GM23338 (cell line): Measurements from ENCODE around the gene CENPH. TPM values are rescaled to one million over a fixed set of nuclear protein-coding genes. Genes with fewer than 3 reads are reported as not detected.

Experiments
- ATAC-seq: fragments of 200-7000 bp; cut with Tn5 transposase; 3 replicates; pipeline ENCODE4 v1.9.1; 2020
- DNase-seq: peaks from one replicate; pipeline ENCODE4 v3.0.0-alpha.2; 2015; ENCODE audit warnings: low spot score
- H2AFZ ChIP-seq: fragments of 200-600 bp; sonication (generic); 2 replicates; pipeline ENCODE4 v1.8.0; 2016; ENCODE audit warnings: antibody characterized with exemption, mild to moderate bottlenecking, moderate library complexity
- H3F3A ChIP-seq: fragments of 200-600 bp; sonication (generic); replicated peaks from 2 replicates; pipeline ENCODE4 v1.8.0; 2017; ENCODE audit warnings: antibody characterized with exemption, mixed run types, low read depth
- H3K27ac ChIP-seq: fragments of 200-600 bp; sonication (generic); 2 replicates; pipeline ENCODE4 v1.6.1; 2016; ENCODE audit warnings: low read depth
- H3K27me3 ChIP-seq: fragments of 200-600 bp; sonication (generic); 2 replicates; pipeline ENCODE4 v1.8.0; 2016; ENCODE audit warnings: mild to moderate bottlenecking, mixed run types, moderate library complexity; ENCODE audit not compliant: insufficient read depth
- H3K36me3 ChIP-seq: fragments of 200-600 bp; sonication (generic); 2 replicates; pipeline ENCODE4 v1.8.0; 2016; ENCODE audit warnings: mild to moderate bottlenecking; ENCODE audit not compliant: insufficient read depth
- H3K4me1 ChIP-seq: fragments of 200-600 bp; sonication (generic); 2 replicates; pipeline ENCODE4 v1.8.0; 2016; ENCODE audit warnings: mild to moderate bottlenecking, moderate library complexity; ENCODE audit not compliant: insufficient read depth
- H3K4me2 ChIP-seq: fragments of 200-600 bp; sonication (generic); 2 replicates; pipeline ENCODE4 v1.7.1; 2017; ENCODE audit warnings: mixed run types
- H3K4me3 ChIP-seq: fragments of 200-600 bp; sonication (generic); 2 replicates; pipeline ENCODE4 v1.6.1; 2016; ENCODE audit warnings: mixed run types
- H3K79me2 ChIP-seq: fragments of 200-600 bp; sonication (generic); replicated peaks from 2 replicates; pipeline ENCODE4 v1.8.0; 2017; ENCODE audit warnings: mild to moderate bottlenecking; ENCODE audit not compliant: insufficient read depth
- H3K9me2 ChIP-seq: fragments of 200-600 bp; sonication (generic); 2 replicates; pipeline ENCODE4 v1.8.0; 2017; ENCODE audit not compliant: insufficient read depth
- H4K20me1 ChIP-seq: fragments of 200-600 bp; sonication (generic); replicated peaks from 2 replicates; pipeline ENCODE4 v1.8.0; 2017; ENCODE audit warnings: mild to moderate bottlenecking; ENCODE audit not compliant: insufficient read depth
- H3K27ac Mint-ChIP-seq: 2 replicates; pipeline ENCODE4 v1.8.0; 2020; ENCODE audit warnings: inconsistent platforms, mild to moderate bottlenecking, moderate library complexity, mixed read lengths
- H3K27me3 Mint-ChIP-seq: 3 replicates; pipeline ENCODE4 v1.8.0; 2022; ENCODE audit warnings: low read depth, mild to moderate bottlenecking, moderate library complexity, mixed read lengths, inconsistent platforms; ENCODE audit not compliant: insufficient read depth, poor library complexity
- H3K36me3 Mint-ChIP-seq: 3 replicates; pipeline ENCODE4 v1.8.0; 2021; ENCODE audit warnings: low read depth, mild to moderate bottlenecking, inconsistent platforms, moderate library complexity, mixed read lengths
- H3K4me1 Mint-ChIP-seq: 3 replicates; pipeline ENCODE4 v1.8.0; 2020; ENCODE audit warnings: mild to moderate bottlenecking, inconsistent platforms, mixed read lengths
- H3K4me3 Mint-ChIP-seq: 3 replicates; pipeline ENCODE4 v1.8.0; 2021; ENCODE audit warnings: moderate library complexity, mild to moderate bottlenecking, inconsistent platforms, mixed read lengths
- H3K9me3 Mint-ChIP-seq: 3 replicates; pipeline ENCODE4 v1.8.0; 2020; ENCODE audit warnings: moderate library complexity, mild to moderate bottlenecking, inconsistent platforms, mixed read lengths
- CREB1 ChIP-seq: fragments of 250-450 bp; sonication (Bioruptor Pico); IDR thresholded peaks from 2 replicates; pipeline ENCODE4 v1.5.0; 2020; ENCODE audit warnings: low read depth, mild to moderate bottlenecking, moderate library complexity
- EZH2 ChIP-seq: fragments of 200-600 bp; sonication (generic); IDR thresholded peaks from one replicate; pipeline ENCODE4 v1.8.0; 2017; ENCODE audit warnings: antibody characterized with exemption, mild to moderate bottlenecking, low read depth; ENCODE audit not compliant: unreplicated experiment
- NANOG ChIP-seq: IDR thresholded peaks from 2 replicates; pipeline ENCODE4 v1.6.1; 2016; ENCODE audit warnings: antibody characterized with exemption, borderline replicate concordance
- POLR2AphosphoS5 ChIP-seq: IDR thresholded peaks from 2 replicates; pipeline ENCODE4 v1.6.1; 2016; ENCODE audit warnings: antibody characterized with exemption, low read depth
- ZNF114 ChIP-seq: fragments of 250-450 bp; sonication (Bioruptor Pico); IDR thresholded peaks from 2 replicates; pipeline ENCODE4 v1.5.0; 2020; ENCODE audit warnings: mild to moderate bottlenecking, moderate library complexity
- polyA plus RNA-seq: library from polyadenylated mRNA; unstranded; fragments of >200 nt; fragmentation: Nextera tagmentation; extraction: Ambion mirVana; gene quantifications from 2 replicates; pipeline ENCODE4 v1.2.1, GENCODE V29; 2016
- total RNA-seq: library from RNA; depleted of rRNA; stranded (reverse); fragments of >200 nt; shearing (Covaris generic); gene quantifications from 2 replicates; pipeline ENCODE4 v1.2.3, GENCODE V29; 2014
- TF ChIP-seq, protein P1 (sequence below): IDR thresholded peaks from 2 replicates; pipeline ENCODE4 v1.6.1; 2016; ENCODE audit warnings: antibody characterized with exemption
- TF ChIP-seq, protein P2 (sequence below): fragments of 250-450 bp; sonication (Bioruptor Pico); IDR thresholded peaks from 2 replicates; pipeline ENCODE4 v1.5.0; 2020; ENCODE audit warnings: mild to moderate bottlenecking, moderate library complexity

The CENPH gene
- total and polyA plus RNA-seq, 2 experiments from 2014 or later, result 99.4 to 107 TPM

DNA sequence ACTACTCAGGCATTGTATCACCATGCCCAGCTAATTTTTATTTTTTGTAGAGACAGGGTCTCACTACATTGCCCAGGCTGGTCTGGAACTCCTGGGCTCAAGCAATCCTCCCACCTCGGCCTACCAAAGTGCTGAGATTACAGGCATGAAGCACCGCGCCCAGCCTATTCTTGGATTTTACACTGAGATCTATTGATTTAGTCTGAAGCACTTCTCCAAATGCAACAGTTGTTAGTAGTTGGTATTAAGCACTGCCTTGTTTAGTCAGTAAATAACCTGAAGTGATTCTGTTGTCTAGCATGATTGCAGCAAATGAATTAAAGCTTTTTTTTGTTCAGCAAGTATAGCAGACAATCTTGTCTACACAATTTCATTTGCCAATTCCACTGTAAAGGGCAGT is 31.3 kb upstream of the CENPH start:
- Histone ChIP-seq H3K36me3 (no peaks in the 10 kb centered on the region), H2AFZ (no peak overlapping the region), H3K27me3 (no peaks in the 10 kb centered on the region), H3K9me2 (no peaks in the 10 kb centered on the region), H3K4me3 (no peak overlapping the region), H3K4me2 (no peak overlapping the region), H3K27ac (no peak overlapping the region), H3K79me2 (no peaks in the 10 kb centered on the region), H3K4me1 (no peaks in the 10 kb centered on the region), H3F3A (no peaks in the 10 kb centered on the region), H4K20me1 (no peaks in the 10 kb centered on the region)
- H3K27me3 Mint-ChIP-seq, result no peaks in the 10 kb centered on the region
- no peak for DNase-seq
- no peak overlapping the region for H3K27ac Mint-ChIP-seq
- H3K9me3 Mint-ChIP-seq, result no peaks in the 10 kb centered on the region; the same call in 2 of the 3 replicates
- H3K4me3 Mint-ChIP-seq, result no peak overlapping the region
- H3K4me1 Mint-ChIP-seq, result no peaks in the 10 kb centered on the region
- TF ChIP-seq POLR2AphosphoS5, result no peak
- no peak for ATAC-seq
- H3K36me3 Mint-ChIP-seq, result no peaks in the 10 kb centered on the region

- peaks cover under 1% of the 10 kb centered on the region; the same call in 1 of the 2 replicates for H3K4me1 ChIP-seq
- no peaks in the 10 kb centered on the region for H4K20me1 ChIP-seq
- Mint-ChIP-seq H3K4me1 (peaks cover under 1% of the 10 kb centered on the region; the same call in 2 of the 3 replicates), H3K27me3 (peaks cover 2% of the 10 kb centered on the region), H3K4me3 (no peak overlapping the region), H3K27ac (no peak overlapping the region), H3K9me3 (no peaks in the 10 kb centered on the region), H3K36me3 (no peaks in the 10 kb centered on the region; the same call in 2 of the 3 replicates)
- peak; percentile 14 for DNase-seq
- 0 out of 2 replicates have a peak overlapping the region, but pooled peaks have one; percentile 23 for H2AFZ ChIP-seq
- H3K9me2 ChIP-seq, result no peaks in the 10 kb centered on the region
- H3K27ac ChIP-seq, result no peak overlapping the region
- H3K4me3 ChIP-seq, result no peak overlapping the region
- 0 out of 2 replicates have a peak, but pooled peaks cover 4% of the 10 kb centered on the region for H3F3A ChIP-seq
- no peaks in the 10 kb centered on the region for H3K79me2 ChIP-seq
- H3K27me3 ChIP-seq, result no peaks in the 10 kb centered on the region
- H3K36me3 ChIP-seq, result no peaks in the 10 kb centered on the region
- TF ChIP-seq NANOG (no peak), CREB1 (CRISPR knock-in tag) (no peak)
- no peak overlapping the region for H3K4me2 ChIP-seq
- 0 out of 3 replicates have a peak, but pooled peaks have one; percentile 30 for ATAC-seq
Measured at GRCh38 chr5:69160651-69161050, 28.7 kb upstream of the CENPH start.

- Histone ChIP-seq H3K9me2 (no peaks in the 10 kb centered on the region), H3K4me1 (peaks cover 23% of the 10 kb centered on the region), H2AFZ (peak within 1 kb of the TSS; percentile 95), H3K79me2 (peaks cover 48% of the 10 kb centered on the region), H3K4me2 (peak within 1 kb of the TSS; percentile 94), H3K4me3 (peak within 1 kb of the TSS; percentile 96), H4K20me1 (peaks cover 18% of the 10 kb centered on the region), H3K36me3 (peaks cover 42% of the 10 kb centered on the region), H3F3A (peaks cover 42% of the 10 kb centered on the region), H3K27ac (peak within 1 kb of the TSS; percentile 99), H3K27me3 (no peaks in the 10 kb centered on the region)
- H3K27ac Mint-ChIP-seq, result peak within 1 kb of the TSS; percentile 98
- peak; percentile 99 for DNase-seq
- H3K4me1 Mint-ChIP-seq, result peaks cover 28% of the 10 kb centered on the region
- peak within 1 kb of the TSS; percentile 95 for H3K4me3 Mint-ChIP-seq
- no peaks in the 10 kb centered on the region for H3K9me3 Mint-ChIP-seq
- peaks cover 50% of the 10 kb centered on the region for H3K36me3 Mint-ChIP-seq
- peaks cover 19% of the 10 kb centered on the region for H3K27me3 Mint-ChIP-seq
- ATAC-seq, result peak; percentile 97
- TF ChIP-seq POLR2AphosphoS5 (peak; percentile 98), EZH2 (no peak), ZNF114 (no peak), CREB1 (CRISPR knock-in tag) (peak; percentile 73)
- TF ChIP-seq, protein P1, sequence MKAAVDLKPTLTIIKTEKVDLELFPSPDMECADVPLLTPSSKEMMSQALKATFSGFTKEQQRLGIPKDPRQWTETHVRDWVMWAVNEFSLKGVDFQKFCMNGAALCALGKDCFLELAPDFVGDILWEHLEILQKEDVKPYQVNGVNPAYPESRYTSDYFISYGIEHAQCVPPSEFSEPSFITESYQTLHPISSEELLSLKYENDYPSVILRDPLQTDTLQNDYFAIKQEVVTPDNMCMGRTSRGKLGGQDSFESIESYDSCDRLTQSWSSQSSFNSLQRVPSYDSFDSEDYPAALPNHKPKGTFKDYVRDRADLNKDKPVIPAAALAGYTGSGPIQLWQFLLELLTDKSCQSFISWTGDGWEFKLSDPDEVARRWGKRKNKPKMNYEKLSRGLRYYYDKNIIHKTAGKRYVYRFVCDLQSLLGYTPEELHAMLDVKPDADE, result peak; percentile 53; the same call in 1 of the 2 replicates
- TF ChIP-seq, protein P2, sequence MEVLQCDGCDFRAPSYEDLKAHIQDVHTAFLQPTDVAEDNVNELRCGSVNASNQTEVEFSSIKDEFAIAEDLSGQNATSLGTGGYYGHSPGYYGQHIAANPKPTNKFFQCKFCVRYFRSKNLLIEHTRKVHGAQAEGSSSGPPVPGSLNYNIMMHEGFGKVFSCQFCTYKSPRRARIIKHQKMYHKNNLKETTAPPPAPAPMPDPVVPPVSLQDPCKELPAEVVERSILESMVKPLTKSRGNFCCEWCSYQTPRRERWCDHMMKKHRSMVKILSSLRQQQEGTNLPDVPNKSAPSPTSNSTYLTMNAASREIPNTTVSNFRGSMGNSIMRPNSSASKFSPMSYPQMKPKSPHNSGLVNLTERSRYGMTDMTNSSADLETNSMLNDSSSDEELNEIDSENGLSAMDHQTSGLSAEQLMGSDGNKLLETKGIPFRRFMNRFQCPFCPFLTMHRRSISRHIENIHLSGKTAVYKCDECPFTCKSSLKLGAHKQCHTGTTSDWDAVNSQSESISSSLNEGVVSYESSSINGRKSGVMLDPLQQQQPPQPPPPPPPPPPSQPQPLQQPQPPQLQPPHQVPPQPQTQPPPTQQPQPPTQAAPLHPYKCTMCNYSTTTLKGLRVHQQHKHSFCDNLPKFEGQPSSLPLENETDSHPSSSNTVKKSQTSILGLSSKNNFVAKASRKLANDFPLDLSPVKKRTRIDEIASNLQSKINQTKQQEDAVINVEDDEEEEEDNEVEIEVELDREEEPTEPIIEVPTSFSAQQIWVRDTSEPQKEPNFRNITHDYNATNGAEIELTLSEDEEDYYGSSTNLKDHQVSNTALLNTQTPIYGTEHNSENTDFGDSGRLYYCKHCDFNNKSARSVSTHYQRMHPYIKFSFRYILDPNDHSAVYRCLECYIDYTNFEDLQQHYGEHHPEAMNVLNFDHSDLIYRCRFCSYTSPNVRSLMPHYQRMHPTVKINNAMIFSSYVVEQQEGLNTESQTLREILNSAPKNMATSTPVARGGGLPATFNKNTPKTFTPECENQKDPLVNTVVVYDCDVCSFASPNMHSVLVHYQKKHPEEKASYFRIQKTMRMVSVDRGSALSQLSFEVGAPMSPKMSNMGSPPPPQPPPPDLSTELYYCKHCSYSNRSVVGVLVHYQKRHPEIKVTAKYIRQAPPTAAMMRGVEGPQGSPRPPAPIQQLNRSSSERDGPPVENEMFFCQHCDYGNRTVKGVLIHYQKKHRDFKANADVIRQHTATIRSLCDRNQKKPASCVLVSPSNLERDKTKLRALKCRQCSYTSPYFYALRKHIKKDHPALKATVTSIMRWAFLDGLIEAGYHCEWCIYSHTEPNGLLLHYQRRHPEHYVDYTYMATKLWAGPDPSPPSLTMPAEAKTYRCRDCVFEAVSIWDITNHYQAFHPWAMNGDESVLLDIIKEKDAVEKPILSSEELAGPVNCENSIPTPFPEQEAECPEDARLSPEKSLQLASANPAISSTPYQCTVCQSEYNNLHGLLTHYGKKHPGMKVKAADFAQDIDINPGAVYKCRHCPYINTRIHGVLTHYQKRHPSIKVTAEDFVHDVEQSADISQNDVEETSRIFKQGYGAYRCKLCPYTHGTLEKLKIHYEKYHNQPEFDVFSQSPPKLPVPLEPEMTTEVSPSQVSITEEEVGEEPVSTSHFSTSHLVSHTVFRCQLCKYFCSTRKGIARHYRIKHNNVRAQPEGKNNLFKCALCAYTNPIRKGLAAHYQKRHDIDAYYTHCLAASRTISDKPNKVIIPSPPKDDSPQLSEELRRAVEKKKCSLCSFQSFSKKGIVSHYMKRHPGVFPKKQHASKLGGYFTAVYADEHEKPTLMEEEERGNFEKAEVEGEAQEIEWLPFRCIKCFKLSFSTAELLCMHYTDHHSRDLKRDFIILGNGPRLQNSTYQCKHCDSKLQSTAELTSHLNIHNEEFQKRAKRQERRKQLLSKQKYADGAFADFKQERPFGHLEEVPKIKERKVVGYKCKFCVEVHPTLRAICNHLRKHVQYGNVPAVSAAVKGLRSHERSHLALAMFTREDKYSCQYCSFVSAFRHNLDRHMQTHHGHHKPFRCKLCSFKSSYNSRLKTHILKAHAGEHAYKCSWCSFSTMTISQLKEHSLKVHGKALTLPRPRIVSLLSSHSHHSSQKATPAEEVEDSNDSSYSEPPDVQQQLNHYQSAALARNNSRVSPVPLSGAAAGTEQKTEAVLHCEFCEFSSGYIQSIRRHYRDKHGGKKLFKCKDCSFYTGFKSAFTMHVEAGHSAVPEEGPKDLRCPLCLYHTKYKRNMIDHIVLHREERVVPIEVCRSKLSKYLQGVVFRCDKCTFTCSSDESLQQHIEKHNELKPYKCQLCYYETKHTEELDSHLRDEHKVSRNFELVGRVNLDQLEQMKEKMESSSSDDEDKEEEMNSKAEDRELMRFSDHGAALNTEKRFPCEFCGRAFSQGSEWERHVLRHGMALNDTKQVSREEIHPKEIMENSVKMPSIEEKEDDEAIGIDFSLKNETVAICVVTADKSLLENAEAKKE (CRISPR knock-in tag), result no peak
Measured at GRCh38 chr5:69166686-69167492, 22.5 kb upstream of the CENPH start, which contains the start of gene CCNB1. CCNB1 (plus strand) TSS chr5:69167150; CDS start chr5:69167263, 113 bp downstream.
